Activated T-helper 1 cell treated with anti-CD3 and anti-CD28 coated beads, Interleukin-2, amount 50 U/mL, for 16 hours (primary cell): ENCODE measurements around the gene STX19.

ENCODE experiments used
- DNase-seq, 2 donors: peaks; one replicate each; pipeline ENCODE4 v3.0.0-alpha.2; 2020; ENCODE audit warnings: low read depth in 1 of 2, low spot score in 1 of 2

Gene STX19

DNA sequence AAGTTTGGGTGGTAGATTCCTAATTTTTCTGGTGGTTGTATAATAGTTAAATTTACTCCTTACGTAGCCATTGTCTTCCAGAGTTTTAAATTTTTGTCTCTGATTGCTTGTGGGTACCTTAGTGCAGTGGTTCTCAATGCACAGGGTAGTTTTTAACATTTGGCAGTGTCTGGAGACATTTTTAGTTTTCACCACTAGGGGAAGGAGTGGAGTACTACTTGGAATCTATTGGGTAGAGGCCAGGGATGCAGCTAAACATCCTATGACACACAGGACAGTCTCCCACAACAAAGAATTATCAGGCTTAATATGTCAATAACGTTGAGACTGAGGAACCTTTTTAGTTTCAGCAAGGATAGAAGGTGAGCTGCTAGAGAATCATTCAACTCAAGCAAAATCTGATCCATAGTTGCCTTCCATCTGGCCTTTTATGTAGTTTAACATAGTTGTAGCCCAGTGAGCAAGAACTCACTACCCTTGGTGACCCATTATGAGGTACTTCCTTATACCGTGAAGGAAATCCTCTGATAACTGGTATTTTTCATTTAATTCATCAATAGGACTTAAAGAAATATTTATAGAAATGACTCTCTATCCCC is 8.6 kb upstream of the STX19 start:
- no peak for DNase-seq

GRCh38 chr3:94026623-94027022 is 1.8 kb downstream of the STX19 start:
- DNase-seq, result no peak

- no peak for DNase-seq
Observed at GRCh38 chr3:94024385-94024784, 4.0 kb downstream of the STX19 start.

GRCh38 chr3:94020293-94020692 is 8.1 kb downstream of the STX19 start:
- no peak for DNase-seq

DNA sequence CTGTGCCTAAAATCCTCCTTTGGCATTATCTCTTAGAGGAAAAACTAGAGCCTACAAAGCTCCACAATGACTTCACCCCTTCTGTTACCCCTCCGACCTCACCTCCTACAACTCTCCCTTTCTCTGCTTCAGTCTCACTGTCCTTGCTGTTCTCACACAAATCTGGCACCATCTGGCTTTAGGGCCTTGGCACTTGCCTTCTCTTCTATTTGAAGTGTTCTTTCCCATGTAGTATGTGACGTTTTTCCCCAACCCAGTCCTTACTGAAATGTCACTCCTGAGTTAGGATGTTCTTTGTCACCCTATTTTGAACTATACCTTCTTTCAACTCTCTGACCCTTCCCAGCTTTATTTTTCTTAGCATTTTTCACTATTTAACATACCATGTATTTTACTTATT is 8.7 kb downstream of the STX19 start:
- no peak for DNase-seq

GRCh38 chr3:94015025-94015424 is 13.4 kb downstream of the STX19 start:
- DNase-seq, result no peak

DNA sequence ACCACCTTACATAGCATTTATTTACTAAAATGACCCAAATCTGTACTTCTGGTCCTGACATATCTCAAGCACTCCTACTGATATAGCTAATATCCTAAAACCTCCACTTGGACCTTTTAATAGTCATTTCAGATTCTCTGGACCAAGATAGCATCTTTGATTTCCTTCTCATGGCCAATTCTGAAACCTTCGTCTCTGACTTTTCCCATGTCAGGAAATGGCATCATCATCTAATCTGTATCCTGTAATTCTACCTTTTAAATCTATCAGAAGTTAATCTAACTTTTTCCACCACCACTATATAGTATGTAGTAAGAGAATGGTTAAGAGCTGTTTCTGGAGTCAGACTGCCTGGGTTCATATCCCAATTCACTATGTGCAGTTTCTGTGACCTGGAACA is 16.2 kb downstream of the STX19 start:
- DNase-seq, result no peak

DNA sequence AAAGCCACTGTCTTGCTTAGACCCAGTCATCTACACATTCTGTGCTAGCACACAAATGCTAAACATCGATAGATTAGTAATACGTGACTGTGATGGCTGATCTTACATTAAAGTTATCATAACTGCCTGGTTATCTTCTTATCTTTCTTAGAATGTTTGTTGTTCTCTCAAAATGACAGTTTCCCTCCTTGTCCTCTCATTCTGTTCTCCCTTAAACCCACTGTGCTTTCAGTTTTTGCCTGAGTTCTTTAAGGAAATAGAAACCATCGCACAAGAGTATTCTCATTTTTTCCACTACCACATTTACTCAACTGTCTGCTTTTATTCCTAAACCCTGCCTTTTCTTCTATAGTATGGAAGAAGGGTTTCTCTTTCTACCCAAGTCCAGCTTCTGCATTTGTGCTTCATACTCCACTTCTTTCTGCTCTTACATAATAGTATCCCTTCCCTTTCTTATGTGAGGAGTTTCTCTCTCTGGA is 17.1 kb downstream of the STX19 start:
- no peak for DNase-seq

DNA sequence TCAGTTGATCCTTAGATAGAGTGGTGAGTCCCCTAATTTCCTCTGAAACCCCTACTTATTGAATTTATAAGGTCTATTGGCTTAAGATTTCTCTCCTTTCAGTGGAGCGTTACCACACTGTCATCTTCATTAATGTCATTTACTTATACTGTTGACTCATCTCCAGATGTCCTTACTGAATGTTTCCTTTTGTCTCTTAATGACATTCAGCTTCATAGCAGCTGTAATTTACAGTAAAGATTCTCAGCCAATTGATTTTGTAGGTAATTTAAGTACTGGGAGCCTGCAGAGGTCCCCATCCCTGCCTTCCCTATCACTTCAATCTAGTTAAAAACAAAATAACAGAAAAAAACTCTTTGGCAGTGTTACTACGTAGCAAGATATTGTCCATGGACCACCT is 18.8 kb downstream of the STX19 start:
- no peak for DNase-seq

DNA sequence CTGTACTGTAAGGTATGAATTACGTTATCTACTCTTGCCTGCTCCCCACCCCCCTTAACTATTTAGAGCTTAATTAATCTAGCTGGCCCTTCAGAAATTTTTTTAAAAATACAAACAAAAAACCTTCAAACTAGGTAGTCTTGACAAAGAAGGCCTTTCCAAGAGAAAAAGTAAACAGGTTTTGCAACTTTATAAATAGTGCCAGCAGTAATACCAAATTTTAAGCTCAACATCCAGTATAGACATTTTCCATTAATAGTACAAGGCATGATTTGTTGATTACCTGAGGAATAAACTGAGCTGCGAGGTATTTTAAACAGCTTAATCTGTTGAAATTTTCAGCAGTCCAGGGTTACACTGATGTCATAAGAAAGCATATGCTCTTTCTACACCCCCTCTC is 20.1 kb downstream of the STX19 start:
- DNase-seq, result no peak

DNA sequence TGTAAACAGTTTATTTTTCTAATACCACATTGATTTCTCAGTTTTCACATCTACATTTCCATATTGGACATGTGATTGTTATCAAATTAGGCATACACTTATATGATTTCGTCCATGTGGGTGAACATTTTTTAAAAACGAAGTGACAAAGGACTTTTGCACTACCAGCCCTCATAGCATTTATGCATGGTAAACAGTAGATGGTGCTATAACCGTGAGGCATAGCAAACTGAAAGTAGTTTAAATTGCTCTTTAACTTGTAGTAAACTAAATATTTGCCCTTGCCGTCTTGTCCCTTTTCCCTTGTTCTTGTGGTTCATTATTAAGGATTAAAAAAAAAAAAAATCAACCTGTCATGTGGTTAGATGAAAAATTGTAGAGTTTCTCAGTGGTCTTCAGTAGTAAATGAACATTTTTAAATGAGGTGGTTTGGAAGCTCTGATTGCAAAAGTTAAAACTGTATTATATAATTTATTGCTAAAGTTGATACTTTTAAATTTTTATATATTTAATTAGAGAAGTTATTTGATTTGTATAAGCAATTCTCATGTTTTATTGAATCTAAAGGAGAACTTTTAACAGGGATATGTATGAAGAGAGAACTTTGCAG is 24.0 kb downstream of the STX19 start:
- DNase-seq, result no peak

DNA sequence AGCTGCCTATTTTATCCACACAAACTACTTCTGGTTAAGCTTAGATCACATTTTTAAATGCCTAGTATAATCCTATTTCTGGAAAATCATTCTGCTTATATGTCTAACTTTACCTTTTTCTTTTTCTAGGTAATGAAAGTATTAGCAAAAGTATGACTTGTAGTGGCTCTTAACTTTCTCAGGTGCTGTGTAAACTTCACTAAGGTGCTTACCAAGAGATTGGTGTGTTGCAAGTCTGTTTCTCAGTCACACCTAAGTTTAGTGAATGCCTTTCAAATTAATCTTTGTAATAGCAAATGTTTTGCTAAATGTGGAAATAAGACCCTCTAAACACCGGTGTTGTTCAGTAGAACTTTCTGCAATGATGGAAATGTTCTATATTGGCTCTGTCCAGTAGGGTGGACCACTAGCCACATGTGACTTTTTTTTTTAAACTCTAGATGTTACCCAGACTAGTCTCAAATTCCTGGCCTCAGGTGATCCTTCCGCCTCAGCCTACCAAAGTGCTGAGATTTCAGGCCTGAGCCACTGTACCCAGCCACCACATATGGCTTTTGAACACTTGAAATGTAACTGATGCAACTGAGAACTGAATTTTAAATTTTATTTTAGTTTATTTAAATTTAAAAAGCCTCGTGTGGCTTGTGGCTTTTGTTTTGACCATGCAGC is 26.4 kb downstream of the STX19 start:
- DNase-seq, result no peak

GRCh38 chr3:94001191-94001590 is 27.2 kb downstream of the STX19 start:
- no peak for DNase-seq

DNA sequence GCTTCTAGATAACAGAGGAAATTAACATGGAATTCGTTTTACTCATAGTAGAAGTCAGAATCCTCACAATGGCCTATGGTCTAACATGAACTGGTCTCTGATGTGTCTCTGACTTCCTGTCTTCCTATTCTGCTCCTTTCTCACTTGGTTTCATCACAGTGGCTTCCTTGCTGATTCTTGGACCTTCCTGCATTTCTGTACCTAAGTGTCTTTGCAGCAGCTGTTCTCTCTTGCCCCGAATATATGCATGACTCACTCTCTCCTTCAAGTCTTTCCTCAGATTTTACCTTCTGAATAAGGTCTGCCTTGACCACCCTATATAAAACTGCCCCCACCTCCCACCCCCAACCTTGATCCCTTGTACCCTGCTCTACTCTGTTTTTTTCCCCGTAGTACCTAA is 34.3 kb downstream of the STX19 start:
- DNase-seq, result no peak

- DNase-seq, result no peak
Observed at GRCh38 chr3:93992207-93992606, 36.2 kb downstream of the STX19 start.

DNA sequence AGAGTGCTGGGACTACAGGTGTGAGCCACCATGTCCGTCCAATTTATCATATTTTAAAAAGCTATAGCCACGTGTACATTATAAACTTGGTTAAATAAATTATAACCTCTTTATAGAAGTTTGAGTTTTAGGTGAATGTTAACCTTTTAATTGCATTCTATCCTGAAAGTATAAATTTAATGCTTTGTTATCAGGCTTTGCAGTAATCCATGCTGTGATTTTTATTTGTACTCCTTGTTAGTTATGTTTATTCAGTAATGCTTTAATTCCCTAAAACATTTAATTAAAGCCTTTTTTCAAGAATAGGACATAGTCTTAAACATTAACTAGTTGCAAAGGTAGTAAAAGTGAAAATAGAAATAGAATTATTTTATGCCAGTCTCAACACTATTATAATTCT is 36.8 kb downstream of the STX19 start:
- DNase-seq, result no peak

GRCh38 chr3:93989241-93989640 is 39.2 kb downstream of the STX19 start:
- no peak for DNase-seq

GRCh38 chr3:93988764-93989163 is 39.6 kb downstream of the STX19 start:
- DNase-seq, result no peak

GRCh38 chr3:93988283-93988682 is 40.1 kb downstream of the STX19 start:
- DNase-seq, result no peak

DNA sequence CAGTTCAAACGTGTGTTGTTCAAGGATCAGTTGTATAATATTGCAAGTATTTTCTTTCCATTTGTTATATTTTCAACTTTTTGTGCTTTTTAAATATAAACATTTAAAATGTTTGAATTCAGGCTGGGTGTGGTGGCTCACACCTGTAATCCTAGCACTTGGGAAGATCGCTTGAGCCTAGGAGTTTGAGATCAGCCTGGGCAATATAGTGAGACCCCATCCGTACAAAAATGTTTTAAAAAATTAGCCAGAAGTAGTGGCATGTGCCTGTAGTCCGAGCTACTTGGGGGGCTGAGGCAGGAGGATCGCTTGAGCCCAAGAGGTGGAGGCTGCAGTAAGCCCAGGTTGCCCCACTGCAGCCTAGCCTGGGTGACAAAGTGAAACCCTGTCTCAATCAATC is 43.8 kb downstream of the STX19 start:
- DNase-seq, result no peak

DNA sequence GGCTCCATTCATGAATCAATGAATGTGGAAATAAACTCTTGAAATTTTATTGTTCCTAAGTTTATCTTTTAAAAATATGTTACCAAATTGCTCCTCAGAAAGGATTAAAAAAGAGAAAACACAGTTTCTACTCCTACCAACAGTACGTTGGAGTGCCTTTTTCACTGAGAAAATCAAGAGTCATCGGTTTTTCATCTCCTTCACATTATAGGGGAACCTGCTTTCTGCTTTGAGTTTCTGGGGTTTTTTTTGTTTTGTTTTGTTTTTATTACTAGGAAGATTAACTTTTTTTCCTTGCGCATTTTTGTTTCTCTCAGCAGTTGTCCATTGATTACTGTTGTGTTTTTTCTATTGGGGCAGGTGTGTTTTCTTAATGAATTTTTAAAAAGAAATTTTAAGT is 45.0 kb downstream of the STX19 start:
- DNase-seq, result no peak

GRCh38 chr3:93981649-93982048 is 46.7 kb downstream of the STX19 start:
- no peak for DNase-seq
